GF-D8 (cell line): ENCODE results near the gene CEACAM18.

Experiments
- DNase-seq: peaks from one replicate; lab custom pipeline; 2025; lab: John Stamatoyannopoulos, UW

Gene CEACAM18

GRCh38 chr19:51531349-51532315, 53.3 kb downstream of the CEACAM18 start, which contains the start of gene SIGLEC6:
Gene SIGLEC6 (minus strand): TSS chr19:51531670. CDS start chr19:51531648, 22 bp downstream.
- DNase-seq = peak; percentile 80

- DNase-seq = no peak
These were observed 57.2 kb downstream of the CEACAM18 start for GRCh38 chr19:51535535-51535934.

- no peak for DNase-seq
These were observed 61.6 kb downstream of the CEACAM18 start for GRCh38 chr19:51539821-51540366.
